Breast epithelium (tissue), 3 donors: ENCODE data around the gene ATP9A.

Experiments
- POLR2AphosphoS5 ChIP-seq, 3 donors: sonication (generic); formaldehyde crosslinking; IDR thresholded peaks; one replicate each; pipeline ENCODE4 v1.6.1; 2017; ENCODE audit warnings: antibody characterized with exemption in 3 of 3
- TF ChIP-seq, protein P1 (sequence below), 3 donors: fragments of 450-650 bp; IDR thresholded peaks; one replicate each; pipeline ENCODE4 v1.5.1; 2016 to 2017; ENCODE audit warnings: antibody characterized with exemption in 3 of 3, mild to moderate bottlenecking in 3 of 3, moderate library complexity in 3 of 3

- TF ChIP-seq, protein P1, sequence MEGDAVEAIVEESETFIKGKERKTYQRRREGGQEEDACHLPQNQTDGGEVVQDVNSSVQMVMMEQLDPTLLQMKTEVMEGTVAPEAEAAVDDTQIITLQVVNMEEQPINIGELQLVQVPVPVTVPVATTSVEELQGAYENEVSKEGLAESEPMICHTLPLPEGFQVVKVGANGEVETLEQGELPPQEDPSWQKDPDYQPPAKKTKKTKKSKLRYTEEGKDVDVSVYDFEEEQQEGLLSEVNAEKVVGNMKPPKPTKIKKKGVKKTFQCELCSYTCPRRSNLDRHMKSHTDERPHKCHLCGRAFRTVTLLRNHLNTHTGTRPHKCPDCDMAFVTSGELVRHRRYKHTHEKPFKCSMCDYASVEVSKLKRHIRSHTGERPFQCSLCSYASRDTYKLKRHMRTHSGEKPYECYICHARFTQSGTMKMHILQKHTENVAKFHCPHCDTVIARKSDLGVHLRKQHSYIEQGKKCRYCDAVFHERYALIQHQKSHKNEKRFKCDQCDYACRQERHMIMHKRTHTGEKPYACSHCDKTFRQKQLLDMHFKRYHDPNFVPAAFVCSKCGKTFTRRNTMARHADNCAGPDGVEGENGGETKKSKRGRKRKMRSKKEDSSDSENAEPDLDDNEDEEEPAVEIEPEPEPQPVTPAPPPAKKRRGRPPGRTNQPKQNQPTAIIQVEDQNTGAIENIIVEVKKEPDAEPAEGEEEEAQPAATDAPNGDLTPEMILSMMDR (IDR thresholded peaks at IDR 0.05), result no peak
- TF ChIP-seq POLR2AphosphoS5 (IDR thresholded peaks at IDR 0.05), result no peak
Observed at GRCh38 chr20:51791626-51792025, 23.4 kb upstream of the ATP9A start.
